Esophagus mucosa (tissue), 1 donor: ENCODE results near the gene MYO18B. TPM values are rescaled to one million over a fixed set of nuclear protein-coding genes. Genes with fewer than 3 reads are reported as not detected.
"Not testable (repeated sequence)": the region's sequence is repeated elsewhere in the genome, so short reads cannot be mapped to it uniquely, and the experiment has no call there.

Experiments used
- ATAC-seq: fragments of 200-7000 bp; cut with Tn5 transposase; one replicate; pipeline ENCODE4 v1.9.1; 2020
- total RNA-seq: library from RNA; stranded (reverse); gene quantifications from one replicate; pipeline ENCODE4 v1.2.4, GENCODE V29; 2023
- donor health status: DM: yes; HTN: yes; CAD: no.

Gene MYO18B
- total RNA-seq, 1 donor from 2014 or later = 0.16 TPM

DNA sequence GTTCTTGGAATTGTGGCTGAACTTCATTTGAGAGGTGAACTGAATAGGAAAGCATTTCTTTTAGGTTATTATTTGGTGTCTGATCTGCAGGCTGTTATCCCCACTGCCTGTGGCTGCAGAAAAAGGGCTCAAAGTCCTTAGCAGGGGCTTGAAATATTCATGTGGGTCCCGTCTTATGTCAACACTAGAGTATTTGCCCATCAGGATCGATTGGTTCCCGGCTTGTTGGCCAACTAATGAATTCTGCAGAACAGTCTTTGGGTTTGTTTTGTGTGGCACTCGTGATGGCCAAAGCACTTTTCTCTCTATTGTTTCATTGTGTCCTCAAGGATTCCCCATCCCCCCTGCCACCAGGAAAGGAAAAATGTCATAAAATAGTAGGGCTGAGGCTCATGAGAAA lies 211.9 kb downstream of the MYO18B start:
- no peak for ATAC-seq

DNA sequence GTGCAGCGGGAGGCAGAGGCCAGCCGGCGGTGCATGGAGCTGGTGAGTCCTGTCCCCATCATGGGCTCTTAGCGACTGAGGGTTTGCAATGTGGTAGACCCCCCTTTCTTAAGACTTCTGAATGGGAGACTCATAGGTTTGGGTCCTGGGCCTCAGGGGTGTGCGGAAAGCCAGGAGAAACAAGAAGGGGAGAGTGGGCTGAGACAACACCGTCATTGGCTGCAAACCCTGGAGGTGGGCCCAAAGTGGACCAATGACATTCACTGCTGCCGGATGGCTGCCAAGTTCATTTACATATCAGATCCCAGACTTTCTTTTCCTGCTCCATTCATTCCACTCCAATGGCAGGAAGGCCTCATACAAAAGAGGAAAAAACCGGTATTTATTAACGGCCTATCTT lies 213.3 kb downstream of the MYO18B start:
- ATAC-seq = no peak

DNA sequence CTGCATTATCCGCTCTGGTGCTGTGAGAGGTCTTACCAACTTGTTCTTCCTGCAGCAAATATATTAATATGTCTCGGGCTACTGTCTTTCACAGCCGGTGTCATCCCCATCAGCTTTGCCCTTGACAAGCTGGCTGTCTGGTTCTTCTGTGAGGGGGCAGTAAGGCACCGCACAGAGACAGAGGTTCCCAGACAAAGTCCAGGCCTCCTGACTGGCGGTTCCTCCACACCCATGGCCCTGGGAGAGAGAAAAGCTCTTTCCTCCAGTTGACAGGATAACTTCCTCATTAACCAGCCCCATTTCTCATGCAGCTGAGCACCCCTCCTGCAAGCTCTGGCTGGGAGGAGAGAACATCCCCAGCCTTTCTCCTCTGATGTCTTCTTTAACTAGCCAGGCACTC lies 214.8 kb downstream of the MYO18B start:
- no peak for ATAC-seq

DNA sequence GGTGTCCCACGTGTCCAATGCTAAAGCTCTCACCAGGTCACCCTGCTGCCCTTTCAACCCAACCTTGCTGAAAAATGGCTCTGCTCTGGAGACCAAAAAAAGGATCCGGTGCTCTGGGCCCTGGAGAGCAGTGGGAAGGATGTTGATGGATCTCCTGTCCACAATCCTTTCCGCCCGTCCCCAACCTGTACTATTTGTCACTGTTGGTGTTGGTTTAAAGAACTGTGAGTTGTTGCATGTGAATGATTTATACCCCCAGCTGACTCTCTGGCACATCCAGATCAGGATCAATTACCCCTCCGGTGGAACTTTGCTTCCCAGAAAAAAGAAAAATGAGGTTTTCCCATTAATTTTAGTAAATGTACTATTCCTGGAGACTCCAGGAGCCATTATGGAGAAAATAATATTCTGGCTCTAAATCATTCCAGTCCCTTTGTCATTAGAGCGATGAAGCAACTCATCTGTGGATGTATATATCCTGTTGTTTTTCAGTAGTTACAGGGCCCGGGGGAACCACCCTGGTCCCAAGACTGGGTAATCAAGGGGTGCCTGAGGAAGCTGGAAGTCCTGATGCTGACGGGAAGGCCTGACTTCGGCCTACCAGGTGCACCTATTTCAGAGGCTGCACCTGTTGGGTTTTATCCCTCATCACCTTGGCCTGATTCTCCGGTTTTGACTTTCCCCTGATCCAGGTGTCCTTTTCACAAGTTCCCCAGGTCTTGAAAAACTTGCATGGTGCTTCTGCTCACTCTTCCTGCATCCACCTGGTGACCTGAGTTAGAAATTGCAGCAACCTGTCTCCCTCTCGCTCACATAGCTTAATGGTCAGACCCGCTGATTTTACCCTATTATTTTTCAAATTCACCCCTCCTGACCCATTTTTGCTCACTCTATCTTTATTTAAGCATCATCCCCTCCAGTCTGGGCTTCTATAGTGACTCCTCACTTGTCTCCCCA lies 218.1 kb downstream of the MYO18B start:
- no peak for ATAC-seq

DNA sequence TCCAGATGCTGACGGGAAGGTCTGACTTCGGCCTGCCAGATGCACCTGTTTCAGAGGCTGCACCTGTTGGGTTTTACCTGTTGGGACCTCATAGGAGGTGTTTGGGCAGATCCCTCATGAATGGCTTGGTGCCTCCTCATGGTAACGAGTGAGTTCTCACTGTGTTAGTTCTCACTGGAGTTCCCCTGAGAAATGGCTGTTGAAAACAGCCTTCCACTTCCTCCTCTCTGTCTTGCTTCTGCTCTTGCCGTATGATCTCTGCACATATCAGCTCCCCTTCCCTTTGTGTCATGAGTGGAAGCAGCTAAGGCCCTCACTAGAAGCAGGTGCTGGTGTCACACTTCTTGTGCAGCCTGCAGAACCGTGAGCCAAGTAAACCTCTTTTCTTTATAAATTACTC lies 219.7 kb downstream of the MYO18B start:
- no peak for ATAC-seq

DNA sequence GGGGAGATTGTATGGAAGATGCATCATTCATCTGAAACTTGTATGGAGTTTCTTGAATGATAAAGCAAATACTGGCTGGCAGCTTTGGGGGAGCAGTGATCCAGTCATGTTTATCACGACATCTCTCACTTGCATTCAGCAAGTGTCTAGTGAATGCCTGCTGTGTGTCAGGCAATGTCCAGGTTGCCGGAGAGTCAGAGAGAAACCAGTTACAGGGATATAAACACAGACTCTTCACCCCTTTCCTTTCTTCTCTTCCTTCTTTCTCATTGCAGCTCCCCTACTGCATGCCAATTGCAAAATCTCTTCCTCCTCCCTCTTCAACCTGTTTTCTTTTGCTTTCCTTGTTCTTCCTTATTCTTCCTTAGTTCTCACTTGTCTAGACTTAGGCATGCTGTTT lies 220.7 kb downstream of the MYO18B start:
- ATAC-seq = no peak

DNA sequence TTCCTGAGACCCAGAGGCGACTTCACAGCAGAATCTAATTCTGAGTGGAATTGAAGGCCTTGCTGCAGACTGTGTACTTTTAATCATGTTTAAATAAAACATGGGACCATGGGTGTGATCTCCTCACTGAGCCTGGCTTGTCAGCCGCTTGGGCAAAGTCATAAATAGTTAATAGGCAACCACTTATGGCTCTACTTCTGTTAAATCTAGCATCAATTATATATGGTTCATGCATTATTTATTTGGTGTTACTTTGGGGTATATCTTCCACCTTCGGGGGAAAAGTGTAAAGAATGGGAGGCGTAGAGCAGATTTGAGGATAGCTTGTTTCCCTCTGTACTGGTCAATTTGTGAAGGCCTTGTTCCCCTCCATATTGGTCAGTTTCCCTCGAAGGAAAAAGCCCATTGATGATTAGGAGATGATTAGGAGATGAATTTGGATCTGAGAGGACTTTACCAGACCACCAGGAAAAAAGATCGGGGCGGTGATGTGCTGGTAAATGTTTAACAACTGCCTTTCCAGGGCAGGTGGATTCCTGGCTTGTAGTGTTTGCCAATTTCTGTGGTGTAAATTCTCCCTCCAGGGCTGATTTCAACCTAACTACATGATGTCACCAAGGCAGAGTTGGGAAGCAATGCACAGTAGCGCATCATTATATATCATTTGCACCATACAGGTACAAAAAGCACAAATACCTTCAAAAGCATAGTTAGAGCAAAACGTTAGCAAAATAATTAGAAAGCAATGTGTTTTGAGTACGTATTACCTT lies 223.2 kb downstream of the MYO18B start:
- ATAC-seq = no peak

DNA sequence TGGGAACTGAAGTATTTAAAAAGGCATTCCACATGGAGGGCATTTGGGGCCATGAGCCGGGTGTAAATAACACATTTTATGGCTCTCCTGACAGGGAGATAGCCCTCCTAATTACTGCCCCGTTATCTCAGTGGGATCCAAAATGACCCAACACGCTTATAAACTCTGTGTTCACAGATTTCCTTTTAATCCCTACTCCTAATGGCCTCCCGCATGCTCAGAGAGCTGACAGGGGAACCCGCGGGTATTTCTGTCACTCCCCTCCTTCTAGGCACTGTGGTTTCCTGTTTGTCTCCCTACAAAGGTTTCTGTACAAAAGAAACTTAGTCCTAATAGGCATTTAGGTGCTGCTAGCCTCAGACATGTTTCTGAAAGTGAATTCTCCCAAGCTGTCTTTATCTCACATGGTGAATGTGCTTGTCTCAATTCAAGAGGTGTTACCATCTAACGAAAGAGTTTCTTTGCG lies 224.5 kb downstream of the MYO18B start:
- no peak for ATAC-seq

DNA sequence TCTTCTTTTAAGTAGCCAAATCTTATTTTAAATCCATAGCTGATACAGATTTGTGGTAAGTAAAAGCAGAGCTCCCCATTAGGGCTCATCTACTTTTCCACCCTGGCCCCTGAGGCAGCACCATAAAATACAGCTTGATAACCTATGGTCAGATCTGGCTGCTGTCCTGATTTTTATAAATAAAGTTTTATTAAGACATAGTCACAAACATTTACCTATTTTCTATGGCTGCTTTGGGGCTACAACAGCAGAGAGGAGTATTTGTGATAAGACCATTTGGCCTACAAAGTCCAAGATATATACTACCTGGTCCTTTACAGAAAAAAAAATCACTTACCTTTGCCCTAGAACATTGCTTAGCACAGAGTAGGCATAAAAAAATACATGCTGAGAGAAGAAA lies 227.3 kb downstream of the MYO18B start:
- ATAC-seq = no peak

DNA sequence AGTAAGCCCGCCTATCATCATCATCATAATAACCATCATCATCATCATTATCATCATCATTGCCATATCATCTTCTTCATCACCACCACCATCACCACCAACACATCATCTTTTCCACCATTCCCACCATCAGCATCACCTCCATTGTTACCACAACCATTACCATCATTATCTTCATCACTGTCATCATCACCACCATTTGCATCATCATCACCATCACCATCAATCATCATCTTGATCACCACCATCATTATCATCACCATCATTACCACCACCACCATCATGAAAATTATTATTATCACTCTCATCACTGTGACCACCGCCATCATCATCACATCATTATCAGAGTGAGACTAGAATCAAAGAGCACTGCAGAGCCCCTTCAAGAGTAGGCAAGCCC lies 227.9 kb downstream of the MYO18B start:
- ATAC-seq = no peak

DNA sequence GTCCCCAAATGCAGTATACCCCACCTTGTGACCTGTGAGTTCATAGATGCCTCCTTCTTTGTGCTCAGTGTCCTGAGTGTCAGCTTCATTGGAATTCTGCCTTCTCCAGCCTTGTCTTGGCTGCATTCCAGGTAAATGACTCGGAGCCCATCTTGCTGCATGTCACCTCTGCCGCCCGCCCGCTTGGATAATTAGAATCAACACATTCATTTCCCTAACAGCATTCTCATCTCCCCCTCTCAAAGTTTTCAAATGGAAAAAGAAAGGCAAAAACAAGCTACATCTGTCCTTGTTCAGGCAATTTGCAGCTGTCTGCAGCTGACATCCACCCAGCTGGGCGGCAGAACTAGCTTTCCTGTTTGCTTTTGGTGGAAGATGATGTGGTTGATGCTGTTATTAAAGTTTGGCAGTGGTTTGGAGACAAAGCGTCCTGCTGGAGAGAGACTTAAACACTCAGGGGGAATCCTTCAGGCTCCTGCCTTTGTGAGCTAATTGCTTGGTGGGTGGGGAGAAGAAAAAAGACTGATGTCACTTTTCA lies 228.5 kb downstream of the MYO18B start:
- ATAC-seq = no peak

DNA sequence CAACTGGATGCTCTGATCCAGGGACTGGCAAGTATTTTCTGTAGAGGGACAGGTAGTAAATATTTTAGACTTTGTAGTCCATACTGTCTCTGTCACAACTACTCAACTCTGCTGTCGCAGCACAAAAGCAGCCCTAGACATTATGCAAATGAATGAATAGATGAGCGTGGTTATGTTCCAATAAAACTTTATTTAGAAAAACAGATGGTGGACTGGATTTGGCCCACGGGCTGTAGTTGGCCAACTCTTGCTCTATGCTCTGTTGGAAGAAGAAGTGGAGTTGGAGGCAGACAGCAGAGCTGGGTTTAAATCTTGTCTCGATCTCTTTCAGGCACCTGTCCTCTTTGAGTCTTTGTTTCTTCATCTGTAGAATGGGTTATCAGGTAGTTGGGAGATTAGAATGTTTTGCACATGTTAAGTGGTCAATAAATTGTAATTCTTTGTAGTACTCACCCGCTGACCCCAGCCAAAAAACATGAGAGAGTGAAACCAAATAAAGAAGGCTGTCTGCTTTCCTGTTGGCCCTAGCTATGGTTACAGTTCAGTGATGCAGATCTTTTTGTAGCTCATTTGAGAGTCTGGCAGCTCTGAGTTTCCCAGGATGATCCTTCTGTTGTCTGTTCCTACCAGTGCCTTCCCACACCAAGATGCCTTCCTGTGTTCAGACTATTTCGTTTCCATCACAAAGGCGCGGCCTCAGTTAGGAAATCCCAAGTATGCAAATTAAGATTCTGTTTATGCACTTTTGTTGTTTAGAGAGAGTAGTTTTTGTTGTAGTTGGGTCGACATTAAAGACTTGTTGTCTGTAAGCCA lies 229.2 kb downstream of the MYO18B start:
- ATAC-seq = no peak

DNA sequence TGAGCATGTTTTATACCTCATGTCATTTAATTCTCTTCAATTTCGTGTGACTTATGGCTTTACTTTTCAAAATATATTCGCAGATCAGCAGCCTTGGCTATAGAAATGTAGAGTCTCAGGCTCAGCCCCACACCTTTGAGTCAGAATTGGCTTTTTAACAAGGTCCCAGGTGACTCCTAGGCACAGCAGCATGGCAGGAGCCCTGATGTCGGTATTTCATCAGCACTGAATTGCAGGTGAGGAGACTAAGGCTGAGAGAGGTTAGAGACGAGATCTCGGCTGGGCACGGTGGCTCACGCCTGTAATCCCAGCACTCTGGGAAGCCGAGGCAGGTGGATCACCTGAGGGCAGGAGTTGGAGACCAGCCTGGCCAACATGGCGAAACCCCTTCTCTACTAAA lies 230.4 kb downstream of the MYO18B start:
- ATAC-seq = no peak

DNA sequence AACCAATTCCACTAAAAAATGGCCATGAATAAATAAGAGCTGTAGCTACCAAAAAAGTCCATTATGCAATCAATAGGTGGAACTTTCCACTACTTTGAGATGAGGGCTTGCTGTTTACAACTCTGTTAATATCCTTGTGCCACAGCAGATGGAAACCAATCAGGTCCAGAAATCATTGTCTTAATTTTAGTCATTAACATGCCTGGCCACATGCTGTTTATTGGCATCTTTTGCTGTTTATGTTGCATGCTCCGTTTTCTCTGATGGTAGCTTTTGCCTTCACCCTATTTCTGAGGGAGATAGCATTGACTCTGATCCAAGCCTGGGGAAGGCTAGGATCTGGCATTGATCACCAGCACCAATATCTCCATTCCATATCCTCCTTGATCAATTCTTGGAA lies 234.4 kb downstream of the MYO18B start:
- ATAC-seq = no peak

DNA sequence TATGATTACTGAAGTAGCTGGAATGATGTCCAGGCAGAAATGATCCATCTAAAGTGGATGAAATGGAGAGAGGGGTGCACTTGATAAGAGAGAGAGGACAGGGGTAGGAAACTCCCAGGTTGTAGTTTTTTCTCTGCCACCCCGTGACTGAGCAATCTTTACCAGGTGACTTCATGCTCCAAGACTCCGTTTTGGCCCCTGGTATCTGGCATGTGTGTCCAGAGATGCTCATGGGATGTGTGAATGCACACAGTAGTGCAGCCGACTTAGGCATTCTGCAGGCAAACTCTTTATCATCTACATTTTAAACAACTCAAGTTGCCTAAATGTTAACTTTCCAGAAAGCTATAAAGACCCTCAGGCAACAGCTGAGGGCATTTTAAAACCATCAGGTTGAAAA lies 238.0 kb downstream of the MYO18B start:
- ATAC-seq = no peak

DNA sequence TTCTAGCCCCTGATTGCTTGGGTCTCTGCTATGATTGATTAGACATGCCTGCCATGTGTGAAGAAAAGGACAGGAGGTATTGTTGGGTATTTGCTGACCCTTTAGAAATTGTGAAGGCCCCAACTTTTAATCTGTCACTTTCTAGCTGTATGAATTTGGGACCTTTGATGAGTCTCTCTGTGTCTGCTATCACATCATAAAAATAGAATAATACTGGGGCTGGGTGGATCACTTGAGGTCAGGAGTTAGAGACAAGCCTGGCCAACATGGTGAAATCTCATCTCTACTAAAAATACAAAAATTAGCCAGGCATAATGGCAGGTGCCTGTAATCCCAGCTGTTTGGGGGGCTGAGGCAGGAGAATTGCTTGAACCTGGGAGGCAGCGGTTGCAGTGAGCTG lies 242.9 kb downstream of the MYO18B start:
- ATAC-seq = not testable (repeated sequence)

DNA sequence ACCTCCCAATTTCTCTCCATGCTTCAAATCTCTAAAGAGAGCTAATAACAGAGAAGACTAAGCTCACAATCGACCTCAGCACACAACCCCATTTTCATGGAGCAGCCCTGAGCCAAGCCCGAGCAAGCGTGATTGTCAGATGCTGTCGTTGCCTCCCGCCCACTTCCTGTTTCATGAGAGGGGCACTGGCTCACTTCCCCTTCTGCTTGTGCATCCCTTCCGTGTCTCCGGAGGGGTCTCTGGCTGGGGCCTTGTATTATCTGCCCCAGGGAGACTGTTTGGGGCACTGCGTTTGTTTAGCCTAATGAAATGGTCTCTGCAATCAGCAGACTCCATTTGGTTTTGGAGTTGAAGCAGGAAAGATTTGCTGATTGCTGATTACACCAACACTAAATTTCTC lies 246.0 kb downstream of the MYO18B start:
- no peak for ATAC-seq

DNA sequence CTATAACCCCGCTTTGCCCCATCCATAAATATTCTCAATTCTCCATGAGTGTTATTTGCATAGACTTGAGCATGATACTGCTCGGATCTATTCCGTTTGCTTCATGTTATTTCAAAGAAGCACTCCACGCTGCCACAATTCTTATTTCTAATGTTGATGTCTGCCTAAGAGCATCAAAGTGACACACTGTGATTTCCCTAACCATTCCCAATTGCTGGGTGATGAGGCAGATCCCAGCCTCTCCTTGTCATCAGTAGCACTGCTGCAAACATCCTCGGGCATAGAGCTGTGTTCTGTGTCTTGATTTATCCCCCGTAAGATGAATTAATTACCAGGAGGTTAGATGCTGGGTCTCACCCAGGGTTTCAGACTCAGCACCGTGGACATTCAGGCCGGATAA lies 249.0 kb downstream of the MYO18B start:
- no peak for ATAC-seq

DNA sequence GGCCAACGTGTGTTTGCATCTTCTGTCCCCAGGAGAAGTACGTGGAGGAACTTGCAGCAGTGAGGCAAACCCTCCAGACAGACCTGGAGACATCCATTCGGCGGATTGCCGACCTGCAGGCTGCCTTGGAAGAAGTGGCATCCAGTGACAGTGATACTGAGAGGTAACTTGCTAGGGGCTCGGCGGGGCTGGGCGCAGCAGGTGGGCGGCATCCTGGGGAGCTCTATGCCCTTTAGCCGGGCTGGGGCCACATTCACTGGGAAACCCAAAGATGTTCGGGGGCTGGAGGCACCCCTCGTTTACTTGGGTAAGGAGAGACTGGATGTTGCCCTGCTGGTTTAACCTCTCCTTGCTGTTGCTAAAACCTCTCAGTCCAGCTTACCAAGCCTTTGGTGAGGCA lies 250.3 kb downstream of the MYO18B start:
- no peak for ATAC-seq

DNA sequence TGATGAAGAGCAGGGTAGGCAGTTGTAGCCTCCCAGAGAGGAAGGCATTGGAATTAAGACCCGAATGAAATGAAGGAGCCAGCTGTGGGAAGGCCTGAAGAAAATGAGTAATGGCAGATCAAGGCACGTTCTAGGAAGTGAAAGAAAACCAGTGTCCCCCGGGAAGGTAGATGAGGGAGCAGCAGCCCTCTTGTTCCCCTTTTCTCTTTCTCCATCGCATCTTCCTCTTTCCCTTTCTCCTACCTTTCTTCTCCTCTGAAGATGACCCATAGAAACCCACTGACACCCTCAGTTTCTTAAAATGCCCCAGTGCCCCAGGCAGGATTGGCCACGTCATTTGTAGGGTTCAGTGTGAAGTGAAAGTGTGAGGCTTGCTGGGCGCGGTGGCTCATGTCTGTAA lies 254.7 kb downstream of the MYO18B start:
- ATAC-seq = no peak

DNA sequence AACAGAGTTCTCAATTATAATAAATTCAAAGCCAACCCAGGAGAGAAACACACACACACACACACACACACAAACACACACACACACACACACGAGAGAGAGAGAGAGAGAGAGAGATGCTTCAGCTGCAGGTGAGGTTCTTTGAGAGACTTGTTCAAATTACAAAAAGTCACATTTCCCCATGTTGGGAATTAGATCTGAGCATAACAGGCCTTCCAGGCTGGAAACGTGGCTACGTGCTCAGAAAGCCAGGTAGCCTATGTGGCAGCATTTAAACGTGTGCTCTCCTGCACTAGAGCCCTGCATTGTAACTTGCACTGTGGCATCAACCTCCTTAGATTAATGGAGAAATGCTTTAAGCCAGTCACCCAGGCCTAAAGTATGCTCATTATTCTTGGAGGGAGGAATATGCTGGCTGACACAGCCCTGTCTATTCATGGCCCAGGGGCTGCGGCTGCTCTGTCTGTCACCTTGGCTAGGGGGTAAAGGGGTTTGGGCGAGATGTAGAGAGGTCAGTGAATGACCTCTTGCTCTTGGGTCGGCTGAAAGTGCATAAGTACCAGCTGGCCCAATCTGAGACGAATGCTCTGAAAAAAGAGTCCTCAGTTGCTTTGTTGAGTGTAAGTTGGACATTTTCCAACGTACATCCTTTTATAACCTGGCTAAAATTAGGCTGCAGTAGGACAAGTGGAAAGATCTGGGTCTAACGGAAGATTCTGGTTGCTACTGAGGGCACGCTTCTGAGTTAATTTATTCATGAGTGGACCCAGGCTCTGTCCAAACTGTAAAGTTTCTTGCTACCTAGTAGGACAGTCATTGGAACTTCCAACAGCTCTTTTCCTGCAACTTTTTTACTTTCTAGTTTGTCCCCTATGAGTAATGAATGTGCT lies 256.1 kb downstream of the MYO18B start:
- no peak for ATAC-seq

DNA sequence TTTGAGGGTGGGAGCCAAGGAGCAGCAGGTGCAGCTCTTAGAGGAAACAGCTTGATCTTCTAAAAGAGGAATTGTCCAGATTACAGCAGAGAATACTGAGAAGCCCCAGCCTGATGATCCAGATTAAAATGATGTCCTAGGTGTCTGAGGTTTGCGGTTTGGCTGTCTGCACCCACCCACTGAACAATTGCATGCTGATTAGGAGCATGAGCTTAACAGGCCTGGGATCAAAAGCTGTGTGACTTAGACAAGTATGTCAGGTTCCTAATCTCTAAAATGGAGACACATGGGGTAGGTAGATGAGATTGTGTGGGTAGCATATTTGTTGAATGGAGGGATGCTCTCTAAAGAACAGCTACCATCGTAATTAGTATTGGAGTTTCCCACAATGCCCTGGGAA lies 260.5 kb downstream of the MYO18B start:
- no peak for ATAC-seq
